Tongue (tissue), 2 donors: ENCODE results near the gene ACBD7. TPM values are rescaled to one million over a fixed set of nuclear protein-coding genes. Genes with fewer than 3 reads are reported as not detected.

ENCODE experiments used
- DNase-seq: peaks from one replicate; pipeline ENCODE4 v3.0.0-alpha.2; 2015
- total RNA-seq: library from RNA; depleted of rRNA; stranded (reverse); fragments of >200 nt; gene quantifications from one replicate; pipeline ENCODE4 v1.2.3, GENCODE V29; 2014

Gene ACBD7
- total RNA-seq, result 1.0 TPM

GRCh38 chr10:15088428-15089261, at the start of gene ACBD7:
ACBD7 (minus strand) TSS chr10:15088776; CDS start chr10:15088728, 48 bp downstream.
- peak; percentile 89 for DNase-seq

DNA sequence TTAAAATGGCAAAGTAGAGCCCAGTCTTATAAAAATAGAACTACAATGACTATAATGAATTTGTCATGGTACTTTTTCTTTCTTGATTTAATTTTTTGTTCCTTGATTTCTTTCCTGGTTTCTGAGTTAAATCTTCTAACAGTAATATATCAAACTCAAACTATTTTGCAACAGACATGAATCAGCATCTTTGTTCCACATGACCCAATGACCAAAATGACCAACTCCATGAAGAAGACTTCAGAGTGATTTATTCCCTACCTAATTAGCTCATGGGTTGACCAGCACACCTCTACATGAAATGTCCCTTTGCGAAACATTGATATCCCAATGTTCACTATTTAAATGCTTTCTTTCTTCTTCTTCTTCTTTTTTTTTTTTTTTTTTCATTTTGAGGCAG, 49.1 kb upstream of the ACBD7 start:
- no peak for DNase-seq

- DNase-seq, result no peak
Measured at GRCh38 chr10:15137036-15137359, 48.4 kb upstream of the ACBD7 start.

DNA sequence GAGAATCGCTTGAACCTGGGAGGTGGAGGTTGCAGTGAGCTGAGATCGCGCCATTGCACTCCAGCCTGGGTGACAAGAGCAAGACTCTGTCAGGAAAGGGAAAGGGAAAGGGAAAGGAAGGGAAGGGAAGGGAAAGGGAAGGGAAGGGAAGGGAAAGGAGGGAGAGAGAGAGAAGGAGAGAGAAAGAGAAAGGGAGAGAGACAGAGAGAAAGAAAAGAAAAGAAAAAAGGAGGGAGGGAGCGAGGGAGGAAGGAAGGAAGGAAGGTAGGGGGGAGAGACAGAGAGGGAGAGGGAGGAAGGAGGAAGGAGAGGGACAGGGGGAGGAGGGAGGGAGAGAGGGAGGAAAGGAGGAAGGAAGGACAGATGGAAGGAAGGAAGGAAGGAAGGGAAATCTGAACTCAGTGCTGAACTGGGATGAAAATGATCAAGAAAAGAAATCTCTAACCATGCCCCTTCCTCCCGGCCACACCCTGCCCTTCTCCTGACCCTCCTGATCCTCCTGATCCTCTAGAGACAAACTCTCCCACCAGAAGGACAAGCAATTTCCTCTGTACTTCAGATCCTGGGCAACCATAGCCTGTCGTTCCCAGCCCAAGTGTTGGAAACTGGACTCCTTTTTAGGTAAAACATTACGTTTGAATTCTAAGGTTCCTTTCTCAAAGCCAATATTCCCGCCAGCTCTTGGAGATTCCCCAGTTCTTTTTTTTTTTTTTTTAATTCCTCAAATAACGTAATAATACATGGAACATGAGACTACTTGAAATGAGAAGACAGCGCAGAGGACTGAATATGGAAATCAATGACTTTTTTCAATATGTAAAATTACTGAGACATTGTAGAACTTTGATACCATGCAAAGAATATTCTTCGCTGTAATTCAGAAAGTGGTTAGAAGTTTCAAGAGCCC, 47.8 kb upstream of the ACBD7 start:
- no peak for DNase-seq

DNA sequence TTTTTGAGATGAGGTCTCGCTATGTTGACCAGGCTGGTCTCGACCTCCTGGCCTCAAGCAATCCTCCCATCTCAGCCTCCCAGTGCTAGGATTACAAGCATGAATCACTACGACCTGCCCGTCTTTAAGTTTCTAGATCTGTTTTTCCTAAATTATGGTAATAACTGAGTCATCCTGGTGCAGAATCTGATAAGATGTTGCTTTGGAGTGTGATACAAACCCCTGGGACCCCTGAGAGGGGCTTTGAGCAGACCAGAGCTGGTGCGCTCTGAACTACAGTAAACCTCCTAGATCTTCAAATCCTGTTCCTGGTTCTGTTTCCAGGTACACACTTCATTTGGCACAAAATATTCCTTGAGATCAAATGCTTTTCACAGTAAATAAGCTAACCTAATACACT, 42.8 kb upstream of the ACBD7 start:
- DNase-seq, result no peak

- no peak for DNase-seq
Measured at GRCh38 chr10:15124908-15125307, 36.3 kb upstream of the ACBD7 start.

- DNase-seq, result no peak
Measured at GRCh38 chr10:15124190-15124589, 35.6 kb upstream of the ACBD7 start.

GRCh38 chr10:15123749-15124184, 35.2 kb upstream of the ACBD7 start:
- DNase-seq, result no peak

DNA sequence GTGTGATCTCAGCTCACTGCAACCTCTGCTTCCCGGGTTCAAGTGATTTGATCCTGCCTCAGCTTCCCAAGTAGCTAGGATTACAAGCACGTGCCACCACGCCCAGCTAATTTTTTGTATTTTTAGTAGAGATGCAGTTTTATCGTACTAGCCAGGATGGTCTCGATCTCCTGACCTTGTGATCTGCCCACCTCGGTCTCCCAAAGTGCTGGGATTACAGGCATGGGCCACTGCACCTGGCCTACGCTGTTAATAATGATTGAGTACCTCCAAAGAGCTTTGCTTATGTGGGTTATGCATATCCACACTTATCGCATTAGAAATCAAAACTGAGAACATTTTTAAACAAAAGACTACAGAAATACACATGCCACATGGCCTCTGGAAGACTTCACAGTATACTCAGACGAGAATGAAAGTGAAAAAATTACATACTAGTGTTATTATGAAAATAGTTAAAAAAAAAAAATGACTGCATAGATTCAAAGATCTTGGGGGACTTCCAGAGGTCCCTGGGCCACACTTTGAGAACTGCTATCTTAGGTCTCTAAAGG, 34.0 kb upstream of the ACBD7 start:
- DNase-seq, result no peak

GRCh38 chr10:15121707-15122106, 33.1 kb upstream of the ACBD7 start:
- DNase-seq, result no peak

DNA sequence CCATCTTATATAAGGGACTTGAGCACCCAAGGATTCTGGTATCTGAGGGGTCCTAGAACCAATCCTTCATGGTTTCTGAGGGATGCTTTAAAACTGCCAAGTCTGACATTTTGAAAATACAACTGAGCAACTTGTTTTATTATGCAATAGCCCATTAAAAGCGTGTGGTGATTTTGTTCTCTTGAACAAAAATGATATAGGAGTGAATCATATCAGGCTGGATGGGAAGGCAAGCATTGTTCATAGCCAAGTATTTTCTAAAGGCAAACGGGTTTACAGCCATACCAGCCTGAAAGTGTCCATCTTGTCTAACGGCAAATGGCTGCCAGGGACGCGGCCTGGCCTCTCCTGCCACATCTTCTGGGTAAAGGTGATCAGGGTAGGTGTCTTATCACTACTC, 31.9 kb upstream of the ACBD7 start:
- no peak for DNase-seq

- DNase-seq, result no peak
Measured at GRCh38 chr10:15118615-15119014, 30.0 kb upstream of the ACBD7 start.

GRCh38 chr10:15116225-15116624, 27.6 kb upstream of the ACBD7 start:
- no peak for DNase-seq

DNA sequence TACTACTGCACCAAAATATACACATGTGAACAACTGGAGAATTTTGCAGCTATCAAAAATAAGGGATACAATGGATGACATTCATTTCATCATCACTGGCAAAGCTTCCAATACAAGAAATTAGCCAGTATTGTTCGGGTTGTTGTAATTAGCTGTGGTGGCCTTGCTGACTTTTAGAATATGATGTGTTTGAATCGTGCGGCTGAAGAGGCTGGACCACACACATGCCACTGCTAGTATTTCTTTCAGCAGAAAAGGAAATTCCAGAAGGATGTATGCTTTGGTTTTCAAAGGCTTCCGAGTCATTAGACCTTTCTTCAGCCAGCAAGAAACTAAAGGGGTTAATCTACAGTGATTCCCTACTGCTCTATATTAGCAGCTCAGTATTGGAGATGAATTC, 25.2 kb upstream of the ACBD7 start:
- no peak for DNase-seq

DNA sequence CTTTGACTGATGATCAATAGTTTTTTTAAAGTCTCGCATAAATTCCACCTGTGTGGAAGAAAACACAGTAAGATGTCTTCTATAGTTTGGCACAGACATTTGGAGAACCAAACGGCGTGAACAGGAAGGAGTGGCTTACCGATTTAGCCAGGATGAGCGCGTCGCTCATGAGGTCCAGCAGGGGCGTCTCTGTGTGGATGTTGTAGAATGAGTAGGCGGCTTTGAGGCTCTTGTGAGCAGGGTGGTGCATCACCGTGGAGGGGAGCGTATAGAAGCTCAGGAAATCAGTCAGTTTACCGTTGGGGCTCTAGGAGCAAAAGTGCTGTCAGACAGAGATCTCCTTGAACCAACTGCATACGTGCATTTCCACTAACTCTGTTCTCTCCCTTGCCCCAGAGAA, 24.1 kb upstream of the ACBD7 start:
- DNase-seq, result no peak

GRCh38 chr10:15106352-15107013, 17.9 kb upstream of the ACBD7 start:
- peak; percentile 85 for DNase-seq

DNA sequence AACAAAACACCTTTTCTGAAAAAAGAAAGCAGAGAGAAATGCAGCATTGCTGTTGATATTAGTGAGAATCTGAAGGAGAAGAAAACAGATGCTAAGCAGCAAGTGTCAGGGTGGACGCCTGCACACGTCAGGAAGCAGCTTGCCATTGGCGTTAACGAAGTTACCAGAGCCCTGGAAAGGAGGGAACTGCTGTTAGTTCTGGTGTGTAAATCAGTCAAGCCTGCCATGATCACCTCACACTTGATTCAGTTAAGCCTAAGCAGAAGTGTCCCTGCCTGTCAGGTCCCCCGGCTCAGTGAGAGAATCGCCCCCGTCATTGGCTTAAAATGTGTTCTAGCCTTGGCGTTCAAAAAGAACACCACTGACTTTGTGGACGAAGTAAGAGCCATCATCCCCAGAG, 14.9 kb upstream of the ACBD7 start:
- no peak for DNase-seq

GRCh38 chr10:15099886-15100285, 11.3 kb upstream of the ACBD7 start:
- DNase-seq, result no peak

GRCh38 chr10:15097011-15097812, 8.6 kb upstream of the ACBD7 start, which contains the start of gene RPP38:
RPP38 (plus strand) TSS chr10:15097355; CDS start chr10:15103315, 5,960 bp downstream.
- peak; percentile 98 for DNase-seq

DNA sequence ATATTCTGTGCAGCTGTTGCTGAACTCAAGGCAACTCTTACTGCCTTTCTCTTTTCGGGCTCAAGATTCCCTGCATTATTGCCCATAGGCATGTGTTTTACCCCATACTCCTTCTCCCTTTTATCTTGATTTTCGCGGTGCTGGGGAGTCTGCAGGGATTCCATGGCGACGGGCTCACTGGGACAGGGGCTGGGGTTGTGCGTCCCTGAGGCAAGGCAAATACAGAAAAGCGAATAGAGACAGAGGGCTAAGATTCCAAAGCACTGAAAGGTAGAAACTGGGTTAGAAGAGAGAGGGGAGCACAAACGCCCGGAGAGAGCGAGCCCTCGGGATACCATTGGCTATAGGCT, 8.1 kb upstream of the ACBD7 start:
- no peak for DNase-seq

DNA sequence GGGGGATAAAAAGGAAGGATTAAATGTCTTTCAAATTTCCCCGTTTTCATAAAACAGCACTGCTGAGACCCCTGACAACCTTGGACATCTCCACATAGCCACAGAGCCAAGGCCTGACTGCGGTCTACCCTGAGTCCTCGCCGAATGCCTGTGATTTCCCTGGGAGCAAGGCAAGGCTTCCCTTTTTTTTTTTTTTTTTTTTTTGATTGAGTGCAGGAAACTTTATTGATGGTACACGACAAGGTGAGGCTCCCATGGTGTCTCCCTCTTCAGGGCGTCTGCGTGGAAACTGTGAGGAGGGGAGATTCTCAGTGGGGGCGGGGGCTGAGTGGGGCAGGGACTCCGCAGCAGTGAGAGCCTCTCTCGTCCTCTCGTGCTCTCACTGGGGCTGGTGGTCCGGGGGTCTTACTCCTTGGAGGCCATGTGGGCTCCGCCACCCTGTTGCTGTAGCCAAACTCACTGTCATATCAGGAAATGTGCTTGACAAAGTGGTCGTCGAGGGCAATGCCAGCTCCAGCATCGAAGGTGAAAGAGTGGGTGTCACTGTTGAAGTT, 4.4 kb upstream of the ACBD7 start:
- no peak for DNase-seq
